ENCODE results near the gene KRT8. TPM values are rescaled to one million over a fixed set of nuclear protein-coding genes. Genes with fewer than 3 reads are reported as not detected.

Gene KRT8
- total RNA-seq, 1 donor from 2014 or later = 2,570 TPM

- Histone ChIP-seq H3K27me3 (ENCODE audit: insufficient read depth, low read length) (no peaks in the 10 kb centered on the region), H4K20me1 (ENCODE audit: insufficient read depth, low read length) (peaks cover 37% of the 10 kb centered on the region), H3K4me3 (ENCODE audit: insufficient read depth, low read depth, low read length) (peak overlapping the region; percentile 97), H3K79me2 (ENCODE audit: insufficient read depth, low read length) (peaks cover 59% of the 10 kb centered on the region), H3K36me3 (ENCODE audit: insufficient read depth, low read length) (peaks cover 14% of the 10 kb centered on the region), H3K9ac (ENCODE audit: low read length) (peak overlapping the region; percentile 95), H3K4me2 (ENCODE audit: low read length) (peak overlapping the region; percentile 97), H3K4me1 (ENCODE audit: insufficient read depth, low read length) (peaks cover 53% of the 10 kb centered on the region), H2AFZ (ENCODE audit: low read depth, low read length) (no peak overlapping the region), H3K9me3 (ENCODE audit: insufficient read depth, low read depth, low read length) (no peaks in the 10 kb centered on the region), H3K27ac (ENCODE audit: low read depth, low read length) (peak overlapping the region; percentile 92)
- Mint-ChIP-seq H3K27me3 (ENCODE audit: low read depth, unreplicated experiment) (no peaks in the 10 kb centered on the region), H3K4me1 (ENCODE audit: low read depth, unreplicated experiment) (peaks cover 49% of the 10 kb centered on the region), H3K27ac (ENCODE audit: unreplicated experiment) (peak overlapping the region; percentile 93), H3K36me3 (ENCODE audit: low read depth, unreplicated experiment) (peaks cover 34% of the 10 kb centered on the region), H3K4me3 (ENCODE audit: unreplicated experiment) (peak overlapping the region; percentile 100), H3K9me3 (ENCODE audit: unreplicated experiment) (no peaks in the 10 kb centered on the region)
- TF ChIP-seq, protein P1, sequence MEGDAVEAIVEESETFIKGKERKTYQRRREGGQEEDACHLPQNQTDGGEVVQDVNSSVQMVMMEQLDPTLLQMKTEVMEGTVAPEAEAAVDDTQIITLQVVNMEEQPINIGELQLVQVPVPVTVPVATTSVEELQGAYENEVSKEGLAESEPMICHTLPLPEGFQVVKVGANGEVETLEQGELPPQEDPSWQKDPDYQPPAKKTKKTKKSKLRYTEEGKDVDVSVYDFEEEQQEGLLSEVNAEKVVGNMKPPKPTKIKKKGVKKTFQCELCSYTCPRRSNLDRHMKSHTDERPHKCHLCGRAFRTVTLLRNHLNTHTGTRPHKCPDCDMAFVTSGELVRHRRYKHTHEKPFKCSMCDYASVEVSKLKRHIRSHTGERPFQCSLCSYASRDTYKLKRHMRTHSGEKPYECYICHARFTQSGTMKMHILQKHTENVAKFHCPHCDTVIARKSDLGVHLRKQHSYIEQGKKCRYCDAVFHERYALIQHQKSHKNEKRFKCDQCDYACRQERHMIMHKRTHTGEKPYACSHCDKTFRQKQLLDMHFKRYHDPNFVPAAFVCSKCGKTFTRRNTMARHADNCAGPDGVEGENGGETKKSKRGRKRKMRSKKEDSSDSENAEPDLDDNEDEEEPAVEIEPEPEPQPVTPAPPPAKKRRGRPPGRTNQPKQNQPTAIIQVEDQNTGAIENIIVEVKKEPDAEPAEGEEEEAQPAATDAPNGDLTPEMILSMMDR (IDR thresholded peaks at IDR 0.05; ENCODE audit: insufficient read depth, low read depth, low read length) = no peak
- TF ChIP-seq EZH2 (IDR thresholded peaks at IDR 0.05; ENCODE audit: insufficient read depth, low read length) = no peak
- no peak for FAIRE-seq
- DNase-seq (ENCODE audit: low read depth) = peak; percentile 95
These were observed 44.8 kb upstream of the KRT8 start for GRCh38 chr12:52949413-52950331.

DNA sequence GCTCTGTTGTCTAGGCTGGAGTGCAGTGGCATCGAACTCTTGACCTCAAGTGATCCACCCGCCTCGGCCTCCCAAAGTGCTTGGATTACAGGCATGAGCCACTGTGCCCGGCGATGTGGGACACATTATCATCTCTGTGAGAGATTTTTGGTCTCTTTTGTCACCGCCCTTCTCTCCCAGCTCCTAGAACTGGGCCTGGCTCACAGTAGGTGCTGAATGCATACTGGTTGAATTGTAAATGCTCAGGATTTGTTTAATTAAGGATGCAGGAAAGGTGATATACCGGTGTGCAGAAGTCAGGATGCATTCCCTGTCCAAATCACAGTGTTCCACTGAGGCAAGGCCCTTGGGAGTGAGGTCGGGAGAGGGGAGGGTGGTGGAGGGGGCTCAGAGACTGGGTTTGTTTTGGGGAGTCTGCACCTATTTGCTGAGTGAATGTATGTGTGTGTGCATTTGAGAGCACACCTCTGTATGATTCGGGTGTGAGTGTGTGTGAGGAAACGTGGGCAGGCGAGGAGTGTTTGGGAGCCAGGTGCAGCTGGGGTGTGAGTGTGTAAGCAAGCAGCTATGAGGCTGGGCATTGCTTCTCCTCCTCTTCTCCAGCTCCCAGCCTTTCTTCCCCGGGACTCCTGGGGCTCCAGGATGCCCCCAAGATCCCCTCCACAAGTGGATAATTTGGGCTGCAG, 43.0 kb upstream of the KRT8 start:
- Histone ChIP-seq H3K36me3 (ENCODE audit: insufficient read depth, low read length) (peaks cover 14% of the 10 kb centered on the region), H3K9me3 (ENCODE audit: insufficient read depth, low read depth, low read length) (no peaks in the 10 kb centered on the region), H3K4me2 (ENCODE audit: low read length) (peak overlapping the region; percentile 97), H3K79me2 (ENCODE audit: insufficient read depth, low read length) (peaks cover 71% of the 10 kb centered on the region), H3K4me1 (ENCODE audit: insufficient read depth, low read length) (peaks cover 53% of the 10 kb centered on the region), H3K27ac (ENCODE audit: low read depth, low read length) (no peak overlapping the region), H3K9ac (ENCODE audit: low read length) (peak overlapping the region; percentile 95), H4K20me1 (ENCODE audit: insufficient read depth, low read length) (peaks cover 30% of the 10 kb centered on the region), H2AFZ (ENCODE audit: low read depth, low read length) (no peak overlapping the region), H3K4me3 (ENCODE audit: insufficient read depth, low read depth, low read length) (peak overlapping the region; percentile 97), H3K27me3 (ENCODE audit: insufficient read depth, low read length) (no peaks in the 10 kb centered on the region)
- TF ChIP-seq EZH2 (IDR thresholded peaks at IDR 0.05; ENCODE audit: insufficient read depth, low read length) = no peak
- TF ChIP-seq, protein P1 (IDR thresholded peaks at IDR 0.05; ENCODE audit: insufficient read depth, low read depth, low read length) = no peak
- Mint-ChIP-seq H3K36me3 (ENCODE audit: low read depth, unreplicated experiment) (peaks cover 31% of the 10 kb centered on the region), H3K4me1 (ENCODE audit: low read depth, unreplicated experiment) (peaks cover 65% of the 10 kb centered on the region), H3K27me3 (ENCODE audit: low read depth, unreplicated experiment) (no peaks in the 10 kb centered on the region), H3K9me3 (ENCODE audit: unreplicated experiment) (no peaks in the 10 kb centered on the region), H3K27ac (ENCODE audit: unreplicated experiment) (peak overlapping the region; percentile 87), H3K4me3 (ENCODE audit: unreplicated experiment) (peak overlapping the region; percentile 90)
- FAIRE-seq (no peak), DNase-seq (ENCODE audit: low read depth) (no peak)
